Measurements from ENCODE around the gene SRXN1.
A peak's percentile ranks its signal among the peaks of the same experiment; 100 is the strongest.

The SRXN1 gene

DNA sequence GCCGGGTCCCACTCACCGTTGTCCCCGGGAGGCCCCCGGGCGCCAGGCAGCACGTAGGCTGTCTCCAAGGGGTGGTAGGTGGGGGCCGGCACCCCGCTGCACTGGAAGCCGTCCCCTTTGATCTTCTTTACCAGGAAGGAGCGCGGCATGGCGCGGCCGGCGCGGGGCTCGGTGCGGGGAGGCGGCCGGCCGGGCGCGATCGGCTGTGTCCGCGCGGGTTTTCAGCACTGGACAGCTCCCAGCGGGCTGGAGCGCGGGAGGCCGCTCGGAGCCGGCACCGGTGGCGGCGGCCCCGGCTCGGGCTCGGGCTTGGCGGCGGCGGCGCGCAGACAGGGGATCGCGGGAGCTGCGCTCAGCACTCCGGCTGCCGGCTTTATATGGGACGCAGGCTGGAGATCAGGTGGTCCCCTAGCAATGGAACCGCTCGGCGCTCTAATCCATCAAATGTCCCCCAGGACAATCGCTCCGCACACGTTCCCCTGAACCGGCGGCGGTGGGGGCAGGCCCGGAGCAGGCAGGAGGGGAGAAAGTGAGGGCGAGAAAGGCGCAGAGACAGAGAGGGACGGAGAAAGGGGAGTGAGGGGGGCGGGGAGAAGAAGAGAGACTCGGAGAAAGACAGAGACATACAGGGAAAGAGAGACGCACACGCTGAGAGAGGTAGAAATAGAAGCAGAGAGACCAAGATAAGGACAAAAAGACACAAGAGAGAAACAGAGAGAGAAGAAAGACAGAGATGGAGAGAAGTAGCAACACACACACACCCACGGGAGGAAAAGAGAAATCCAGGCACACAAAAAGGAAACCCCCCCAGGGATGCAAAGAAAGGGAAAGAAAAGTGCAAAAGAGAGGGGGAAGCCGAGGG, 22.7 kb upstream of the SRXN1 start, which contains the start of gene SCRT2:
Gene SCRT2 (minus strand): TSS at position 350 of the 862 bp plus-strand sequence. CDS start 201 bp downstream, at position 149.
- DNase-seq (ENCODE audit: low read depth in 2 of 2) = peak; percentile 42 to 47

DNA sequence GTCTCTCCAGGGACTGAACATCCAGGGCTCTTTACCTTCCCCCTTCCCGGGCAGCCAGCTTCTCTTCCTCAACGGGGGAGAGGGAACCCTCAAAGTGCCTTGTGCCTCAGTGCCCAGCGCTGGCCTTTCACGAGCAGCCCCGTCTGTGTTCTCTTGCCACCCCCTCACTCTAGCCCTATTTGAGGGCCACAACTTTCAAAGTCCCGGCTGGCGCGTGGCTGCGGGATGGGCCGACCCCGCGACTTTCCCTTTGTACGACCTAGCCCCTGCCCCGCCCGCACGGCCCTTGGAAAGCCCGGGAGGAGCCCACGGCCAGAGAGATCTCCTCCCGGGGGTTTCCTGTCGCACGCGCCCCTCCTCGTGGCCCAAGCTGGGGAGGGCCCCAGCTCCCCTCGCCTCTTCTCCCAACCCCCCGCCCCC, 22.0 kb upstream of the SRXN1 start:
- DNase-seq (ENCODE audit: low read depth in 2 of 2) = no peak

DNA sequence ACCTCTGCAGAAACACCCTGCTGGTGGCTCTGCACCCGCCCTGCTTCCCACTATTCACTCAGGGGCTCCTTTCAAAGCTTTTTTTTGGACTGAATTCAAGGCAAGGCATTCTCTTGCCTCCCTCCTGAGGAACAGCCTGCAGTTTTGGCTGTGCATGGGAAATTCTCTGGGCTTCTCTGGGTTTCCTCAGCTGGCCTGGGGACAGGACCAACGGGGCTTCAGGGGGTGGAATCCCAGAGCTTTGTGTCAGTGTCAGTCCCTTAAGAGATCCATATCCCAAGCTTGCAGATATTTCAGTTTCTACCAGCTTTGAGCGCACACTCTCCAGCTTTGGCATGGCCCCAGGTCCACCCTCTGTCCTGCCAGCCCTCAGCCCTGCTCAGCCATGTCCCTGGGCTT, 20.6 kb upstream of the SRXN1 start:
- DNase-seq (ENCODE audit: low read depth in 2 of 2) = no peak

DNA sequence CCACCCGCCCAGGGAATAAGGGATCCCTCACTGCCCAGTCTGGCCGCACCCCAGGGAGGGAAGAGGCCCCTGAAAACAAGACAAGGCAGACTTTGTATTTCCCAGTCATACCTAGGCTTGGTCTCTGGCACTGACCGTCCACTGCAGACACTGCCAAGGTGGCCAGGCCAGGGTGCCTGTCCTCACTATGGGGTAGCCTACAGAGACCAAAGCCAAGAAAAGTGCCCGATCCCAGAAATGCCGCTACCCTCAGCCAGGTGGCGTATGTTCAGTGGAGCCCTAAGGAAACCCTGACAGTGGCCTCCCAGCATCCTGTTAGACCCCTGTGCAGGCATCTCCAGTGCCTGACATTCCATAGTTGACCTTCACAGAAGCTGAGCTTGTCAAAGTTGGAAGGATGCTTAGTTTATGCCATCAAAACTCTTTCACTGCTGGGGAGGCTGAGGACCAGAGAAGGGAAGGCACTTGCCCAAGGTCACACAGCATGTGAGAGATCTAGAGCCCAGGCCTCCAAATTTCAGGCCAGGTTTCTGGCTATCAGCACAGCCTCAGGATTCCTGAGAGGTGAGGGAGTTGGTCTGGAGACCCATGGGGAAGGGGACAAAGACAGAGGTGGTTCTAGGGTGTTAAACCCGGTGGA, 20.1 kb upstream of the SRXN1 start:
- DNase-seq (ENCODE audit: low read depth in 2 of 2) = no peak

DNA sequence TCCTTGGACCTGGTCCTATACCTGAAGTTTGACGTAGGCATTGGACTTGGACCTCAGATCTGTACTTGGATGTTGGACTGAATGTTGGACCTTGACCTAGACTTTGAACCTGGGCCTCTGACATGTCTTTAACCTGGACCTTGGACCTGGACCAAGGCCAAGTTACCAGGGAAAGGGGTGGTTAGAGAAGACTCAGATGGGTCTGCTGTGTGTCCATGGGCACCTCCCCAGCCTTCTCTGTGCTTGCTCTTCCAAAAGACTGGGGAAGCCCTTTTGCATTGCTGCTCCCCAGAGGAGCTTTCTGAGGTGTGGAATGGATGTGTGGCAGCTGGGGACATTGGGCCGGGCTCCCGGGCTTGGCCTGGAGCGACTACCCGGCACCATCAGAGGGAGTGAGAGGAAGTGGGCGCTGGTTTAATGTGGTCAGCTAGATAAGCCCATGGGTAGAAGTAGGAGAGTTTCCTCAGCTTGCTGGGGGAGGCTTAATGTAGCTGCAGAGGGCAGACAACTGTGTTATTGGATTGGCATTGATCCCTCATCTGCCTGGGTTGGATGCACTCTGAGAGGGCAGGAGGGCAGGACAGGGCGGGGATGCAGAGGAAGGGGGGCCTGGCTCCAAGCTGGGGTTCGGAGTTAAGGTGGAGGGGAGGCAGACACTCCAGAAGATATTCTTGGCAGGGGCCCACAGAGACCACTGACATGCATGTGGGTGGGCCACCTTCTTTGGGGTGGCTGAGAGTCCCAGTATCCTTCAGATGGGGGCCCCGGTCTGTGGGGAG, 18.4 kb upstream of the SRXN1 start:
- no peak for DNase-seq (ENCODE audit: low read depth in 2 of 2)

DNA sequence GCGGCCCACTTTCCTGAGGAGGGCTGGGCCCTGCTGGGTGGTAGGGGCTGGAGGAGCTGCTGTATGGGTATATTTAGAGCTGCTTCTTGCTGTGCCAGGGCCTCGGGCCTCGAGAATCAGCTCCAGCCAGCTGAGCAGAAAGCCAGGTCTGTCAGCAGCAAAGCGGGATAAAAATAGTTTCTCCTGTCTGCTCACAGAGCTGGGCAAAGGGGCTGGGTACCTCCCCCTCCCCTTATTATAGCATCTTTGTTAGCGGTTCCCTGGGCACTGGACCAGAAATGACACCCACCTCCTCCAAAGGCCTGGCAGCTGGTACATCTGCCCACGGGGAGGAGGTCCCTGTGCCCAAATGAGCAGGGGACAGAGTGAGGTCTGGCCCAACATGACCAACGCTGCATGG, 16.6 kb upstream of the SRXN1 start:
- DNase-seq (ENCODE audit: low read depth in 2 of 2) = no peak

DNA sequence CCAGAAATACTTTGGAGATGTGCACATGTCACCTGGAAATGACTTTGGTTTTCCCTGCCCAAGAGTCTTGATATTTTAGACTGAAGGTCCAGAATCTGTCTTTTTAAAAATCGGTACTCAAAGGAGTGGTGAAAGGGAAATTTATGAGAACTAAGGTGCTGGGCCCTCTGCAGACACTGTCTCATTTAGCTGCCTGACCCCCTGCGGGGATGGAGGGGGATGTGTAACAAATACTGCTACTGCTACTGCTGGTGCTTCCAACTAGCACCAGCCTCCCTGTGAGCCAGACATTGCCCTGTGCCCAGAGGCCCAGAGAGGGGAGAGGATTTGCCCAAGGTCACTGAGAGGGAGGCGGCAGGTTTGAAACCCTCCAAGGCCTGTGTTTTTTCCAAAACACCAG, 15.6 kb upstream of the SRXN1 start:
- no peak for DNase-seq (ENCODE audit: low read depth in 2 of 2)

DNA sequence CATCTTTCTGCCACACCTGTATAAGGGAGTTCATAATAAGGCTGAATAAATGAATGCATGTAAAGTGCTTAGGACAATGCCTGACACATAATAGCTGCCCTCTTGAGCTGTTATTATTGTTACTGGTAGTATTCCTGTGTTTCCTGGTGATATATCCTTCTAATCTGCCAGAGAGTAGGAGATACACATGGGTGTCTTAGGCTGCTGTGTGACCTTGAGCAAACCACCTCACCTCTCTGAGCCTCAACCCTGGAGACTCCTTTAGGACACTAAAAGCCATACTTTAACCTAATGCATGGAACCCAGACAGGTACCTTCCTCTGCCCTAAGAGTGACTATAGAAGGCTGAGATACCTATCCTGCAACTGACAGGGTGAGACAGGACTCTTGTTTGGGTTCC, 15.1 kb upstream of the SRXN1 start:
- DNase-seq (ENCODE audit: low read depth in 2 of 2) = no peak

DNA sequence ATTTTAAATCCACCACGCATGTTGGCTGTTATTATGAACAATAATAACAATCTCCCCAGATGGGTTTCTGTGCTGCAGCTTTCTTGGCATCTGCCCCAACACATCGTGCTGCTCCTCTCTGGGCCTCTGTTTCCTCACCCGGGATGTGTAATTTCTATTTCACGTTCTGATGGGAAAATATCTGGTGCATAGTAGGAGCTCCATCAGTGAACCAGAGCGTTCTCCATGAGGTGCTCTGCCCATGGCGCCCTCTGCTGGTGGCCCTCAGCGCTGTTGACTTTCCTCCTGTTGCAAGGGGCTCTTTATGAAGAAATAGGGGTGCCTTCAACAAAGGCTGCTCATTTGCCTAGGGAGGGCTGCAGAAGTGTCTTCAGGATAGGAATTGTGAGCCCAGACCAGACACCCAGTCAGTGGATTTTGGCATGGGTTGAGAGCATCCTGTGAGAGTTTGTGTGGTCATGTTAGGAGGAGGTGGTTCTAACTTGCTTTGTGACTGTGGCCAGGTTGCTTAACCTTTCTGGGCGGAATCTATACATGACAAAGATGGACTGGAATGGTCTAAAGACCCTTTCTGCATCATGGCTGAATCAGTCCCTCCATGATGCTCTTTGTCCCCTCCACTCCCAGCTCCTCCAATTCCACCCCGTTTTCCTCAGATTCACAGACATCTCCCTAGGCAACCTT, 14.5 kb upstream of the SRXN1 start:
- no peak for DNase-seq (ENCODE audit: low read depth in 2 of 2)

DNA sequence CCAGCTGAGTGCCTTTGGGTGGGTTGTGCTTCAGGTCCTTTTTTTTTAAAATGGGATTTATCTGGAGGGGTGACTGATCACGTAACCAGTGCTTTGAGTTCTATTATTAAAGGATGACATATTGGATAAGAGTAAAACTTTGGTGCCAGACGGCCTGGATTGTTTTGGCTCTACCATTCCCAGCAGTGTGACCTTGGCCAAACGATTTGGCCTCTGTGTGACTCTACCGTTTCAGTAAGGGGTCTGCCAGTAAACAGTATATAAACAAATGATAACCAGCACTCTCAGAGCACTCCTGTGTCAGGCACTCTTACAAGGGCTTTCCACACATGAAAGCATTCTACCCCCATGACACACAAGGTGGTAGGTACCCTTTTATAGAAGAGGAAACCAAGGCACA, 13.9 kb upstream of the SRXN1 start:
- no peak for DNase-seq (ENCODE audit: low read depth in 2 of 2)

DNA sequence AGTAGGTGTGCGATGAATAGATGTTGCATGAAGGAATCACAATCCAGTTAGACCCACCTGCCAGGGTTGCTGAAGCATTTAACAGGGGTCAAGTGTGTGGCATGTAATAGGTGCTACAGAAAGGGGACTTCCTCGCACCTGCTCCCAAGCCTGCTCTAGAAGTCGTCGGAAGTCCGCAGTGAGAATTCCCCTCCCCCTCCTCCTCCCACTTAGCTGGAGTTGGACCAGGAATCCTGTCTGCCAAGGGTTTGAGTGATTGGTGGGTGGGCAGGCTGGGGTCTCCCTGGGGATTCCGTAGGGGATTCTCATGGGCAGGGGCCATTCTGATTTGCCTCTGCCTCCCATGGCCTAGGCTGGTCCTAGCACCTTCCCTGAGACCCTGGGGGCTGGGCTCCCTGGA, 12.3 kb upstream of the SRXN1 start:
- no peak for DNase-seq (ENCODE audit: low read depth in 2 of 2)

DNA sequence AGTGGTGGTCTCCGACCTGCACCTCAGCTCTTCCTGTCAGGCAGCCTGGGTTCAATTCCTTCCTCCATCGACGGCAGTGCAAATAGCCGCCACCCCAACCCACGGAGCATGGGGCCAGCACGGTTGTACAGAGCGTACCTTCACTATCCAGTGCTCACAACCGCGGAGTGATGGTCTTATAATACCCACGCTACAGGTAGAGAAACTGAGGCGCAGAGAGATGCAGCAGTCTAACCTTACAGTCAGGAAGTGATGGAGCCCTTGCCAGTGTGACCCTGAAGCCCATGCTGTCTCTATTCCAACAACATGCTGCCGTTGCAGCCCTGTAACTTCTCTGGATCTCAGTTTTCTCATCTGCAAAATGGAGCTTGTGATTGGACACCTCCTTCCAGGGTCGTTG, 11.6 kb upstream of the SRXN1 start:
- DNase-seq (ENCODE audit: low read depth in 2 of 2) = no peak

DNA sequence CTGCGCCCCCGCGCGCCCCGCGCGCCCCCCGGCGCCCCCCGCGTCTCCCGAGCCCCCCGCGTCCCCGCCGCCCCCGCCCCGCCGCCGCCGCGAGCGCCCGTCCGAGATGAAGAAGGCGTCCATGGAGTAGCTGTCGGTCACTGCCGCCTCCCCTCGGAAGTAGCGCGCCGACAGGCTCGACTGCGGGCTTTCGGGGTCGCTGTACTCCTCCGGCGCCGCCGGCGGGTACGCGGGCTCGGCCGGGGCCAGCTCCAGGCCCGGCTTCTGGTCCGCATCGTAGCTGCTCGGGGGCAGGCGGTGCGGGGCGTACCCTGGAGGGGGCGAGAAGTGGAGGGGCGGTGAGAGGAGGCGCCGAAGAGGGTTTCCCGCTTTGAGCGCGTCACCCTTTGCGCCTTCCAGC, 11.2 kb upstream of the SRXN1 start:
- DNase-seq (ENCODE audit: low read depth in 2 of 2) = no peak

DNA sequence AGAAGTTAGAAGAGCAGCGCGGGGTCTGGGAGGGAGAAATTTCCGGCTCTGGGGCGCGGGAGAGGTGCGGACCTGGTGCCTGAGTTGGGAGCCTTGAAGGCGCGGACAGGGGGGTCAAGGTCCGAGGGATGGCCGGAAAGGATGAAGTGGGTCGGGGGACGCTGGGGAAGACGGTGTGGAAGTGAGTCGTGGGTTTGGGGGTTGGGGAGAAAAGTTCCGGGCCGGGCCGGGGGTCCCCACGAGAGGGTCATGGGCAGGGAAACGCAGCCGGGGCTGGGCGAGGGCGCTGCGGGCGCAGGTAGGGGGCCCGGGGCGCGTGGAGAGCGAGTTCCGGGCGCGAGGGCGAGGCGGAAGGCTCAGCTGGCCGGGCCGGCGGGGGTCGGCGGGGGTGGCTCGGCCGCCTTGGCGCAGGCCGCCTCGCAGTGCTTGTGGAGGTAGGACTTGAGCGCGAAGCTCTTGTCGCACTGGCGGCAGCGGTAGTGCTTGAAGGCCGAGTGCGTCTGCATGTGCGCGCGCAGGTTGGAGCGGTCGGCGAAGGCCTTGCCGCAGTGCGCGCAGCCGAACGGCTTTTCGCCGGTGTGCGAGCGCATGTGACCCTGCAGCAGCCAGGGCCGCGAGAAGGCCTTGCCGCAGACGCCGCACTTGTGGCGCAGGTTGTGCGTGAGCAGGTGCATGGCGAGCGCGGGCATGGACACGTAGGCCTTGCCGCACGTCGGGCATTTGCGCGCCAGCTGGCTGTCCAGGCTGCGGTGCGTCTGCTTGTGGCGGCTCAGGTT, 10.5 kb upstream of the SRXN1 start:
- no peak for DNase-seq (ENCODE audit: low read depth in 2 of 2)

DNA sequence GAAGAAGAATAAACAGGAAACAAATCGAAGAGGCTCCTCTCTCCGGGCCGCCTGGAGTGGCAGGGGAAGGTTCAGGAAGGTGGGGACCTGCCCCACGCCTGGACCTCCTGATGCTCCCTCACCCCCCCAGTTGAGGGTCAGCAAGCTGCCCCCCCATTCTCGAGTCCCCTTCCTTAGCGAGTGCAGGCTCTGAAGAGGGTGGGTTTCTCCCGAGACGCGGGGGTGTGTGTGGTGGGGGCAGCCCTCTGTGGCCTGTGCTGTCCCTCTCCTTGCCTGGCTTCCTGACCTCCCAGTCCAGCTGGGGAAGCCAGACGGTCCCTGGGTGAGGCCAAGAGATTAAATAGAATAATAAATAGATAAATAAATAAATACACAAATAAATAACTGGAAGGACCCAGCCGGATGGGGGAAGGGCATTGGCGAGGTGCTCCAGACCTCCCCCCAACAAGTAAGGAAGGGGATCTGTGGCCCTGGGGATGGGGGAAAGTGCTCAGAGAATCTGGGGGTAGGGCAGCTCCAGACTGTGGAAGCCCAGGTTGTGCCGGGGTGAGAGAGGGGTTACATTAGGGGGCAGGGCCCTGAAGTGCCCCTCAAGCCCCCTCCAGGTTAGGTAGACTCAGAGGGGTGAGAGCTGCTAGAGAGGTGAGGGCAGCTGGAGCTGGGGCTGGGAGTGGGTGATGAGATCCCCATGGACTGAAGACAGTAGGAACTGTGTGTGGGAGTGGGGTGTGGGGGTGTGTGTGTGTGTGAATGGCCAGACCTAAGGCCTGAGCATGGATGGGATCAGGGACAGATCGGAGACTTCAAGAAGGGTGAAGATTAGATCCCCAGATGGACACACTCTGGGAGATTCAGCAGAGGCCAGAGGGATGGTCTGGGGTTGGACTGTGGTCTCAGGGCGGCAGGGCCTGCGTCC, 9.5 kb upstream of the SRXN1 start:
- no peak for DNase-seq (ENCODE audit: low read depth in 2 of 2)

DNA sequence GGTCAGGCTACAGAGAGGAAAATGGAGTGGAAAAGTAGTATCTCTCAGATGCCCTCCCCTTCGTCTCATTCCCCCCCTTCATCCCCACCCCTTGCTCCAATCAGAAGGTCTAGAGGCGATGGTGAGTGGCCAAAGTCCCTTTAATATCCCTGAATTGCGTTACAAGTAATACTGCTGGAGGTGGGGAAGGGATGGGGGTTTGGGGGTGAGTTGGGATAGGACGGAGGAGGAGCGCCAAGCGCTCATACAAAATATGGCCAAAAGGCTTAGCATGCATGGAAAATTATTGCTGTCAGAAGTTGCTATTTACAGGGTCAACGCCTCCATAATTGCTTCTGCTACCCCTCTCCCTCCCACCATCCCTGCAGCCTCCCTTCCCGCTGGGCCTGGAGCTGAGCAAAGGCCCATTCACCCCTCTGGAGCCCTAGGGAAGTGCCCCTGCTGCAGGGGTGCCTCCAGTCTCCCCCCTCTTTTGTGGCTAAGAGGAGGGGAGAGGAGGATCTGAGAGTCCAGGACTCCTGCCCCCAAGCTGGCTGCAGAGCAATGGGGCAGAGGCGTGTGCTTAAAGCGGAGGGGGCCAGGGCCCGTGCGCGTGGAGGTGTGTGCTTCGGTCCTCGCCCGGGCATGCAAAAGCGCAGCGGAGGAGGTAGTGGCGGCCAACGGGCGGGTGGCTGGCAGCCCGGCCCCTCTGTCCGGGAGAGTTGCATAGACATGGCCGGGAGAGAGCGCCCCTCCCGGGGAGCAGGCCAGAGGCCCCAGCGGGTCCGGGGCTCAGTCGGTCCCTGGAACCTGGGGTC, 8.7 kb upstream of the SRXN1 start:
- no peak for DNase-seq (ENCODE audit: low read depth in 2 of 2)

DNA sequence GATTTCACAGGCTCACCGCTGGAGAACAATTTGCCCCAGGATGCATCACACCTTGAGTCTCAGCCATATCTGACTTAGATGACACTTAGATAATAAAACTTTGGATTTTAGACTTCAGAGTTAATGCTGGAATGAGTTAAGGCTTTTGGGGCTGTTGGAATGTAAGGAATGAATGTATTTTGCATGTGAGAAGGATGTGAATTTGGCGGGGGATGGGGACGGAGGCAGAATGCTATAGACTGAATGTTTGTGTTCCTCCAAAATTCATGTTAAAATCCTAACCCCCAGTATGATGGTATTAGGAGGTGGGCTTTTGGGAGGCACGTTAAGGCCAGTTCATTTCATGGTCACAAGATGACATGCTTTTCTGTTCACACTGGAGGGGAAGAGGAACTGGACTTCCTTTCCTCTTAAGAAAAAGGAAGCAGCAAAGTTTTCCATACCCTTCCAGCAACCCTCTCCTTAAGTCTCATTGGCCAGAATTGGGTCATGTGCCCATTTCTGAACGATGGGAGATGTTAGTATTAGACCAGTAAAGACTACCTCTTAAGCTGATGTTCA, 5.8 kb upstream of the SRXN1 start:
- DNase-seq (ENCODE audit: low read depth in 2 of 2) = no peak

DNA sequence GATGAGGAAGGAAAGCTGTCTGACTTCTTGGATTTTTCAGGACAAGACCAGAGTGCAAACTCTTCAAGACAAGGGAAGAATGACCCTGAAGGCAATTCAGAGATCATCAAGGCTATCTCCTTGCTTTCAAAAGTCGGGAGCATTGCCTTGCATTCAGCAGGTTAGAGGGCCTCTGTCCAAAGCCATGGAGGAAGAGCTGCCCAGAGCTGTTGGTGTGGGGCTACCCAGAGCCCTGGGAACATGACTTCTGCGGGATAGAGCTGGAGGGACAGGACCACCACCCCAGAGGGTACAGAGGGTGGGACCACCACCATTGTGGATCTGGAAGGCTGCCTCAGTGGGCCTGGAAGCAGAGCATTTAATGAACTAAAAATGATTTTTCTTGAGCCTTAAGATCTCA, 5.2 kb upstream of the SRXN1 start:
- no peak for DNase-seq (ENCODE audit: low read depth in 2 of 2)
